ENCODE measurements around the gene OR3A2. TPM values are rescaled to one million over a fixed set of nuclear protein-coding genes. Genes with fewer than 3 reads are reported as not detected.
"Not testable (repeated sequence)": the region's sequence is repeated elsewhere in the genome, so short reads cannot be mapped to it uniquely, and the experiment has no call there.

OR3A2 gene
- total RNA-seq, 1 donor from 2014 or later = not detected

DNA sequence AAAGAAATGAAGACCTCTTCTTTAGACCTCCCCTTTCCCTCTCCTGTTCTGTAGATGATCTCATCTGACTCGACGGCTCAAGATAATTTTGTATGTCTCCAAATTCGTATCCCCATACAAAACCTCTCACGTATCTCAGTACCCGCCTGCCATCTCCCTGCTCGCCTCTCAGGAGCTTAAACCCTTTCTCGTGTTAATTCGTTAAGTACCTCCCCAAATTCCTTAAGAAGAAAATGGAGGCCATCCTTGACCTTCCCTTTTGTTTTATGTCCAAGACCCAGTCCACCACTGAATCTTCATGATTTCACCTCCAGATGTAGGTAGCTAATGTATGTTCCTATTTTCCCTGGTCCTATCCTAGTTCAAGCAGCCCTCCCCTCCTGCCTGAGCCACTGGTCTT lies 129.5 kb downstream of the OR3A2 start:
- Mint-ChIP-seq H3K9me3 (ENCODE audit: low read depth) (peaks cover 46% of the 10 kb centered on the region), H3K4me3 (ENCODE audit: low read depth) (no peak overlapping the region), H3K36me3 (ENCODE audit: insufficient read depth) (no peaks in the 10 kb centered on the region), H3K27me3 (no peaks in the 10 kb centered on the region), H3K27ac (no peak overlapping the region), H3K4me1 (ENCODE audit: low read depth) (no peaks in the 10 kb centered on the region)
- TF ChIP-seq, protein P1, sequence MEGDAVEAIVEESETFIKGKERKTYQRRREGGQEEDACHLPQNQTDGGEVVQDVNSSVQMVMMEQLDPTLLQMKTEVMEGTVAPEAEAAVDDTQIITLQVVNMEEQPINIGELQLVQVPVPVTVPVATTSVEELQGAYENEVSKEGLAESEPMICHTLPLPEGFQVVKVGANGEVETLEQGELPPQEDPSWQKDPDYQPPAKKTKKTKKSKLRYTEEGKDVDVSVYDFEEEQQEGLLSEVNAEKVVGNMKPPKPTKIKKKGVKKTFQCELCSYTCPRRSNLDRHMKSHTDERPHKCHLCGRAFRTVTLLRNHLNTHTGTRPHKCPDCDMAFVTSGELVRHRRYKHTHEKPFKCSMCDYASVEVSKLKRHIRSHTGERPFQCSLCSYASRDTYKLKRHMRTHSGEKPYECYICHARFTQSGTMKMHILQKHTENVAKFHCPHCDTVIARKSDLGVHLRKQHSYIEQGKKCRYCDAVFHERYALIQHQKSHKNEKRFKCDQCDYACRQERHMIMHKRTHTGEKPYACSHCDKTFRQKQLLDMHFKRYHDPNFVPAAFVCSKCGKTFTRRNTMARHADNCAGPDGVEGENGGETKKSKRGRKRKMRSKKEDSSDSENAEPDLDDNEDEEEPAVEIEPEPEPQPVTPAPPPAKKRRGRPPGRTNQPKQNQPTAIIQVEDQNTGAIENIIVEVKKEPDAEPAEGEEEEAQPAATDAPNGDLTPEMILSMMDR (IDR thresholded peaks at IDR 0.05; ENCODE audit: unreplicated experiment) = no peak
- no peak for DNase-seq (ENCODE audit: low spot score, unreplicated experiment)

DNA sequence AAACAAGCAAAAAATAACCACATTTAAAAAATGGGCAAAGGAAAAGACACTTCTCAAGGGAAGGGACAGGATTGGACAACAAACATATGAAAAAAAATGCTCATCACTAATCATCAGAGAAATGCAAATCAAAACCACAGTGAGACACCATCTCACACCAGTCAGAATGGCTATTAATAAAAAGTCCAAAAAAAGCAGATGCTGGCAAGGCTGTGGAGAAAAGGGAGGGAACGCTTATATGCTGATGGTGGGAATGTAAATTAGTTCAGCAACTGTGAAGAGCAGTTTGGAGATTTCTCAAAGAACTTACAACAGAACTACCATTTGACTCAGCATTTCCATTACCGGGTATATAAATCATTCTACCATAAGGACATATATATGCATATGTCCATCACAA lies 137.1 kb downstream of the OR3A2 start:
- H3K4me3 Mint-ChIP-seq (ENCODE audit: low read depth); H3K9me3 Mint-ChIP-seq (ENCODE audit: low read depth); H3K27me3 Mint-ChIP-seq; H3K36me3 Mint-ChIP-seq (ENCODE audit: insufficient read depth); H3K4me1 Mint-ChIP-seq (ENCODE audit: low read depth); DNase-seq (ENCODE audit: low spot score, unreplicated experiment); H3K27ac Mint-ChIP-seq: not testable (repeated sequence)

DNA sequence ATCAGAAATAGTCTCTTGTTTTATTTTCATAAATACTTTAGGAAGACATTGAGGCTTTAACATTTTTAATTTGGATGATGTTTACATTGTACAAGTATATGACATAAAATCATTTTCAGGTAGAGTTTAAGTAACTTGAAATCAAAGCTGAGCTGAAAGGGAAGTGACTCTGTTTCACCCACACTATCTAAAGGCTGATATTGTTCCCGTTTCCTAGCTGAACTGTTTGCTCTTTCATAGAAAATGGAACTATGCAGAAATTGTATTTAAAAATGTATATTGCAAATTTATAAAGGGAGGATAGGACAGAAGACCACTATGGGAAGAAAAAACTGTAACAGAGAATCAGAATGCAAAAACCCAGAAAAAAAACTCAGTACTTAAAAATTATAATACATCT lies 141.3 kb downstream of the OR3A2 start:
- H3K36me3 Mint-ChIP-seq (ENCODE audit: insufficient read depth); DNase-seq (ENCODE audit: low spot score, unreplicated experiment); H3K27me3 Mint-ChIP-seq; H3K4me1 Mint-ChIP-seq (ENCODE audit: low read depth); H3K4me3 Mint-ChIP-seq (ENCODE audit: low read depth); H3K9me3 Mint-ChIP-seq (ENCODE audit: low read depth); H3K27ac Mint-ChIP-seq: not testable (repeated sequence)

DNA sequence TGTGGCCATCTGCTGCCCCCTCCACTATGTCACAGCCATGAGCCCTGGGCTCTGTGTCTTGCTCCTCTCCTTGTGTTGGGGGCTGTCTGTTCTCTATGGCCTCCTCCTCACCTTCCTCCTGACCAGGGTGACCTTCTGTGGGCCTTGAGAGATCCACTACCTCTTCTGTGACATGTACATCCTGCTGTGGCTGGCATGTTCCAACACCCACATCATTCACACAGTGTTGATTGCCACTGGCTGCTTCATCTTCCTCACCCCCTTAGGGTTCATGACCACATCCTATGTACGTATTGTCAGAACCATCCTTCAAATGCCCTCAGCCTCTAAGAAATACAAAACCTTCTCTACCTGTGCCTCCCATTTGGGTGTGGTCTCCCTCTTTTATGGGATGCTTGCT lies 145.1 kb downstream of the OR3A2 start:
- H3K4me1 Mint-ChIP-seq (ENCODE audit: low read depth); H3K4me3 Mint-ChIP-seq (ENCODE audit: low read depth); H3K36me3 Mint-ChIP-seq (ENCODE audit: insufficient read depth); H3K27ac Mint-ChIP-seq; DNase-seq (ENCODE audit: low spot score, unreplicated experiment); H3K9me3 Mint-ChIP-seq (ENCODE audit: low read depth); H3K27me3 Mint-ChIP-seq: not testable (repeated sequence)

DNA sequence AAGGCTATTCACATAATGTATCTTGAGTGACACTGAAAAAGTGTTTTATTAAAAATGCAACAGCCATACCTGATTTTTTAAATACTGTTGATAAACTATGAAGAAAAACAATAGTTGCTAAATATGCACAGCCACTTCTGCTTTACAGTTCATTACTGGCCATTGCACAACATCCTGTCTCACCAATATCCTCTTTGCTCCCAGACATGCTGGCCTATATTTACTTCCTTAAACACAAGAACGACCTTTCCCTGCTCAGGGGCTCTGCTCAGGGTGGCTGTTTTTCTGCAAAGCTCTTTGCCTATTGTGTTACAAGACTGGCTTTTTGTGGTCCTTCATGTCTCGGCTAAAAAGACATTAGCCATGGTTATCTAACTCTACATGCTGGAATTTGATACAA lies 147.4 kb downstream of the OR3A2 start:
- not testable (repeated sequence) for H3K36me3 Mint-ChIP-seq (ENCODE audit: insufficient read depth); H3K27ac Mint-ChIP-seq; H3K4me3 Mint-ChIP-seq (ENCODE audit: low read depth); H3K9me3 Mint-ChIP-seq (ENCODE audit: low read depth); DNase-seq (ENCODE audit: low spot score, unreplicated experiment); H3K27me3 Mint-ChIP-seq; H3K4me1 Mint-ChIP-seq (ENCODE audit: low read depth)

DNA sequence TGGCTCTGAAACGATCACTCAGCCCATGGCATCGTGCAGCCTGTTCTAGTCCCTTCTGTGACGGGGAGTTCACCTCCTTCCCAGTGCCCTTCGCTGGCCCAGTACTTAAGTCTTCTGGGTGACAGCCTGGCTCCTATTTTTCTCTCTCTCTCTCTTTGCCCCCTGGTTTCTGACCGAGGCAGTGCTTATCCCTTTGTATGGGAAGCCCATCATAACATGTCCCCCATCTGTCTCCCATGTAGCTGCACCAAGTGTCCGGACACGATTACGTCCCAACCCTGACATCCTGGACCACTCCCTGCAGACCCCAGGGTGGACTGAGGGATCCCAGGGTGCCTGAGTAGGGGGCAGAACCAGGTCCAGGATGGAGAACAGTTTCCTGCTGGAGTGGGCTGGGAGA lies 153.8 kb downstream of the OR3A2 start:
- H3K27ac Mint-ChIP-seq; H3K27me3 Mint-ChIP-seq; H3K4me1 Mint-ChIP-seq (ENCODE audit: low read depth); DNase-seq (ENCODE audit: low spot score, unreplicated experiment); H3K9me3 Mint-ChIP-seq (ENCODE audit: low read depth); H3K4me3 Mint-ChIP-seq (ENCODE audit: low read depth); H3K36me3 Mint-ChIP-seq (ENCODE audit: insufficient read depth): not testable (repeated sequence)

Other genes starting within 250 kb of the OR3A2 start
- not detected in 2 replicates for gene OR1A2, start 188.8 kb downstream of the OR3A2 start, total RNA-seq
- not detected in 2 replicates for gene OR1A1, start 178.6 kb downstream of the OR3A2 start, total RNA-seq
- not detected in 2 replicates for gene OR3A1, start 87.9 kb downstream of the OR3A2 start, total RNA-seq
- gene OR1E1, start 12.1 kb upstream of the OR3A2 start, total RNA-seq = not detected in 2 replicates
- gene OR3A3, start 25.1 kb upstream of the OR3A2 start, total RNA-seq = not detected in 2 replicates
- gene OR1E2, start 47.5 kb upstream of the OR3A2 start, total RNA-seq = not detected in 2 replicates
- not detected in 2 replicates for gene SPATA22, start 85.5 kb upstream of the OR3A2 start, total RNA-seq
- gene ASPA, start 89.7 kb upstream of the OR3A2 start, total RNA-seq = not detected in 2 replicates
- 1.6 and 2.7 TPM in 2 replicates for gene TRPV3, start 171.5 kb upstream of the OR3A2 start, total RNA-seq
- 11.9 and 12.5 TPM in 2 replicates for gene TRPV1, start 223.1 kb upstream of the OR3A2 start, total RNA-seq
- 19.2 and 22.0 TPM in 2 replicates for gene SHPK, start 249.9 kb upstream of the OR3A2 start, total RNA-seq

Data from progenitor cell of endocrine pancreas (in vitro differentiated cells).